Stimulated activated CD4-positive, alpha-beta T cell treated with anti-CD3 and anti-CD28 coated beads, Interleukin-2, amount 100 ng/mL, for 4 hours (primary cell): ENCODE measurements around the gene MPHOSPH9.
"Not testable (repeated sequence)": the region's sequence is repeated elsewhere in the genome, so short reads cannot be mapped to it uniquely, and the experiment has no call there.

ENCODE experiments used
- DNase-seq: peaks from one replicate; pipeline ENCODE4 v3.0.0-alpha.2; 2020; ENCODE audit warnings: low read depth

MPHOSPH9 gene

GRCh38 chr12:123225443-123225842, 7.5 kb downstream of the MPHOSPH9 start:
- DNase-seq = no peak

- peak; percentile 28 for DNase-seq
Observed at GRCh38 chr12:123223241-123223668, 9.7 kb downstream of the MPHOSPH9 start.

GRCh38 chr12:123207815-123208214, 25.1 kb downstream of the MPHOSPH9 start:
- DNase-seq = not testable (repeated sequence)

GRCh38 chr12:123206794-123207193, 26.1 kb downstream of the MPHOSPH9 start:
- DNase-seq = not testable (repeated sequence)

DNA sequence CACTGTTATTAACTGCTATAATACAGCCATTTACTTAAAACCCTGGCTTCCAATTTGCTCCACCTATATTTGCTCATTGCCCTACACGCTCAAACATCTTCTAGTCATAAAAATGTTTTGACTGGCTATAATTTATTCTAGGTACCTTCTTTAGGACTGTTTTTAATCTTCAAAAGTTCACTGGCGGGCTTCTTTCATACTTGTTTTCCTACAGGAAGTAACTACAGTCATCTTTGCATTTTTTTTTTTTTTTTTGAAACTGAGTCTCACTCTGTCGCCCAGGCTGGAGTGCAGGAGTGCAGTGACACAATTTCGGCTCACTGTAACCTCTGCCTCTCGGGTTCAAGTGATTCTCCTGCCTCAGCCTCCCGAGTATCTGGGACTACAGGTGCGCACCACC, 32.5 kb downstream of the MPHOSPH9 start:
- DNase-seq = no peak

- DNase-seq = no peak
Observed at GRCh38 chr12:123199936-123200335, 33.0 kb downstream of the MPHOSPH9 start.

DNA sequence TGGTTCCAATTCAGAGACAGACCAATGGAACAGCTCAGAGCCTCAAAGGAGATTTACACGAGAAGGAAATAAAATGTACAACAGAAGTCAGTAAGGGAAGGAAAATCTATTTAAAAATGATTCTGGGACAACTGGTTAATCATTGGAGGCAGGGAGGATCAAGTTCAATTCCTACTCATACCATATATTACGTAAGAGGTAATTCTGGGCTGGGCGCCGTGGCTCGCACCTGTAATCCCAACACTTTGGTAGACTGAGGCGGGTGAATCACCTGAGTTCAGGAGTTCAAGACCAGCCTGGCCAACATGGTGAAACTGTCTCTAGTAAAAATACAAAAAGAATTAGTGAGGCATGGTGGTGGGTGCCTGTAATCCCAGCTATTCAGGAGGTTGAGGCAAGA, 45.3 kb downstream of the MPHOSPH9 start:
- no peak for DNase-seq

- DNase-seq = no peak
Observed at GRCh38 chr12:123180171-123180570, 52.8 kb downstream of the MPHOSPH9 start.

- no peak for DNase-seq
Observed at GRCh38 chr12:123171967-123172366, 61.0 kb downstream of the MPHOSPH9 start.

DNA sequence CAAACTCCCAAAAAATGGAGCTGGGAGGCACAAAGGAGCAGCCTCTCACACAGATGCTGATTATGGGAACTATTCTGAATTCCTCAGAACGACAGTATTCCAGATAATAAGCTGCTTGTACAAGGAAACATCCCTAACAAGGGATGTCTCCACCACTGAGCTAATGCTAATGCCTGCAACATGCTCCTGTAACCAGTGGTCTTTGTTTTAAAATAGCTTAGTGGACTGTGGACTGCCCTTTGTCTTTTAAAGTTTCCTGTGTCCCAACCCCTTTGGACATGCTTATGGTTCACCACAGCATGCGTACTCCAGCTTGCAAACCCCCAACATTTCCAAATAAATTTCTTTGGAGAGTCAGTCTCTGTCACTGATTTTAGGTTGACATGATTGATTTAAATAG, 65.6 kb downstream of the MPHOSPH9 start:
- no peak for DNase-seq

DNA sequence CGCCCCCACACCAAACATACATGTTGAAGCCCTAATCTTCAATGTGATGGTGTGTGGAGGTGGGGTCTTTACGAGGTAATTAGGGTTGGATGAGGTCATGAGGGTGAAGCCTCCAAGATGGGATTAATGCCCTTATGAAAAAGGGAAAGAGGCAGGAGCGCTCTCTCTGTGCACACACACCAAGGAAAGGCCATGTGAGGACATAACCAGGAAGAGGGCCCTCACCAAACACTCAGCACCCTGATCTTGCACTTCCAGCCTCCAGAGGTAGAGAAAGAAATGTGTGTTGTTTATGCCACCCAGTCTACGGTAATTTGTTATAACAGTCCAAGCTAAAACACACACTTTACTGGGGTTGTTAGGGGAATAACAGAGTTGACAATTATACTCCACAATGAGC, 67.4 kb downstream of the MPHOSPH9 start:
- DNase-seq = no peak

- DNase-seq = no peak
Observed at GRCh38 chr12:123164710-123165261, 68.2 kb downstream of the MPHOSPH9 start.

GRCh38 chr12:123164222-123164621, 68.7 kb downstream of the MPHOSPH9 start:
- DNase-seq = no peak

GRCh38 chr12:123163227-123163626, 69.7 kb downstream of the MPHOSPH9 start:
- DNase-seq = no peak

DNA sequence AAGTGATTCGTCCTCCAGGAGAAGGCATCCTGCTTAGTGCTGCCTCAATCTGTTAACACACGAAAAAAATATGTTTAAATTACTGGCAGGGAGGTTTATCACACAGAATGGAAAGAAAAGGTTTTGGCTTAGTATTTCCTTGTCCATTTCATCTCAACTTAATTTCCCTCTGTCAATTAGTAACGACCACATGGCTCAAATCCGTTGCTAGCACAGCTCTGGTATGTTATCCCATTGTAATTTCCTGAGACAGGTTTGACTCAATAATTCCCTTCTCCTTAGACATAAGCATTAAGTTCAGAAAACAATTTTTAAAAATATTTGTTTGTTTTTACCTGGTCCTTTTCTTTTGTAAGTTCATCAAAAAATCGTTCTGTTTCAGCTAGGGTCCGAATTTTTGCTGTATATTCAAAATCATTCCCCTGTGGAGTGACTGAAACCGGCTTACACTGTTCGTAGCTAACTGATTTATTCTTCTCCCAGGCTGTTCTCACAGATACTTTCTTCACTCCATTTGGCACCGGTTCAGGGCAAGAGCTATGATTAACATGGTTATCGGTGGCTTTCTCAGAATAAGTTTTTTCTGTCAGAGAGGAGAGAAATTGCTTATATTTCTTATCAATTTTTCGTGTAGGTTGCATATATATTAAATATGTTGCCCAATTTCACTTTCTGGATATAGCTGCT, 72.0 kb downstream of the MPHOSPH9 start:
- DNase-seq = no peak

DNA sequence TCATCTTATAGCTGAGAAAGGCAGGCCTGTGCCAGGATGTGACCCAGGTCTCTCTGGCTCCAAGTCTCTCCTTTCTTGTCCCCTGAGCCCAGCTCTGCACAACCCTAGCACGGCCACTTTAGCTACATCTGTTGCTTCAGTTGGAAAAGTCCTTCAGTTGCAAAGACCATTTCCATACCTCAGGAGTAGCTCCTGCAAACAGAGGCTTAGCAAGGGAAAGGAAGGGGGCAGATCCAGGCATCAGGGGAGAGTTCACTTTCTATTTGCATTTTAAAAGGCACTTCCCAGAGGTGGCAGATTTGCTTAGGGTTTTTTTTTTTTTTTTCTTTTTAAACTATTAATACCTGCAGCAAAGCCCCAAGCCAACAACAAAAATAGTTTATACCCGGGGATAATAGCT, 79.0 kb downstream of the MPHOSPH9 start:
- DNase-seq = no peak

GRCh38 chr12:123152833-123153232, 80.1 kb downstream of the MPHOSPH9 start:
- DNase-seq = no peak

- DNase-seq = no peak
Observed at GRCh38 chr12:123151457-123152454, 81.2 kb downstream of the MPHOSPH9 start.

GRCh38 chr12:123150744-123151456, 82.0 kb downstream of the MPHOSPH9 start, which contains the start of gene PITPNM2:
PITPNM2 (minus strand) TSS chr12:123151090; CDS start chr12:123034590, 116,500 bp downstream.
- DNase-seq = peak; percentile 49

- DNase-seq = no peak
Observed at GRCh38 chr12:123150275-123150743, 82.6 kb downstream of the MPHOSPH9 start.

- no peak for DNase-seq
Observed at GRCh38 chr12:123149501-123150274, 83.3 kb downstream of the MPHOSPH9 start.
